Measurements from ENCODE around the gene RETREG2. TPM values are rescaled to one million over a fixed set of nuclear protein-coding genes. Genes with fewer than 3 reads are reported as not detected.

RETREG2 gene
- polyA plus RNA-seq, 2 of the 4 experiments (the other 2 are of a cell fraction): 52.8 to 67.5 TPM

DNA sequence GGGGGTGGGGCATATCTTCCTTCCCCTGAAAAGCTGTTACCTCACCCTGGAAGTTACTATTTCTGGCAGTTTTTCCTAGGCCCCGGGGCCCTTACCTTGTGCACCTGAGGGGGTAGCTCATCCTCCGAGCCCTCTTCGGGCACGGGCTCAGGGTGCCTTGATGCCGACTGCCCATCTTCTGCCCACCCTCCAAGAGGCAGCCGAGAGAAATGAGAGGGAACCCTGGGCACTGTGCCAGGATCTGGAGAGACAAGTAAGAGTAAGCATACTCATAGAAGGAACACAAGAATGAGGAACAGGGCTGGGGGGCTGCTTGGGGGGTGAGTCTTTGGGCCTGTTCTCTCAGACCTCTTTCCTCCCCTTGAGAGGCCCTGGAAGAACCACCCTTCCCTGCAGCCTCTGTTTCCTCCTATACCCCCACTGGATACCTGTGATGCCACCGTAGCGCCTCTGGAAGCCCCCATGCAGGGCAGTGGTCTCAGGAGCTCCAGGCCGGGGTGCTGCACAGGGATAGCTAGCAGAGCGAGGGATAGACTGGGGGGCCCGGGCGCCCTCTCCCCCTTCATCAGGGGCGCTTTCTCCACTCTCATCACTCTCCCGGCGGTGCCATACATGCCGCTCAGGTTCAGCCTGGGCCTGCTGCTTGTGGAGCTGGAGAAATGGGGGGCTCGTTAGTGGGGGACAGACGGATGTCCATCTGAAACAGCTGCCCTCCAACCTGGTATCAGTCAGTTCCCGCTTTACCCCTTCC lies 42.8 kb downstream of the RETREG2 start:
- FAIRE-seq (no peak), ATAC-seq (no peak), DNase-seq (ENCODE audit: low read depth in 1 of 2, low spot score in 1 of 2) (no peak)
- no peak overlapping the region for H3K4me2 ChIP-seq
- WGBS (ENCODE audit: missing lambda C conversion rate): 91% methylated on average over 18 of the region's 19 CpGs
- peaks cover 24% of the 10 kb centered on the region for H3K4me1 ChIP-seq
- POLR2A ChIA-PET: no interaction called here
- TF ChIP-seq, protein P1, sequence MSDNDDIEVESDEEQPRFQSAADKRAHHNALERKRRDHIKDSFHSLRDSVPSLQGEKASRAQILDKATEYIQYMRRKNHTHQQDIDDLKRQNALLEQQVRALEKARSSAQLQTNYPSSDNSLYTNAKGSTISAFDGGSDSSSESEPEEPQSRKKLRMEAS (IDR thresholded peaks at IDR 0.05): no peak
- TF ChIP-seq BHLHE40 (IDR thresholded peaks at IDR 0.05; ENCODE audit: low read depth, low read length) (no peak), GATA3 (IDR thresholded peaks at IDR 0.05; ENCODE audit: borderline replicate concordance) (no peak), JUN (IDR thresholded peaks at IDR 0.05) (no peak), NPAS2 (CRISPR knock-in tag; IDR thresholded peaks at IDR 0.05; ENCODE audit: borderline replicate concordance) (no peak), RNF2 (IDR thresholded peaks at IDR 0.05; ENCODE audit: borderline replicate concordance, low read depth) (no peak), HOXB13 (CRISPR knock-in tag; IDR thresholded peaks at IDR 0.05; ENCODE audit: low read depth) (no peak), TFCP2L1 (CRISPR knock-in tag; IDR thresholded peaks at IDR 0.05) (no peak), RAD21 (conservative IDR thresholded peaks at IDR 0.05 in 1 of 2, IDR thresholded peaks at IDR 0.05 in 1 of 2) (no peak)
- TF ChIP-seq, protein P2, sequence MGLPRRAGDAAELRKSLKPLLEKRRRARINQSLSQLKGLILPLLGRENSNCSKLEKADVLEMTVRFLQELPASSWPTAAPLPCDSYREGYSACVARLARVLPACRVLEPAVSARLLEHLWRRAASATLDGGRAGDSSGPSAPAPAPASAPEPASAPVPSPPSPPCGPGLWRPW (IDR thresholded peaks at IDR 0.05): no peak
- TF ChIP-seq, protein P3, sequence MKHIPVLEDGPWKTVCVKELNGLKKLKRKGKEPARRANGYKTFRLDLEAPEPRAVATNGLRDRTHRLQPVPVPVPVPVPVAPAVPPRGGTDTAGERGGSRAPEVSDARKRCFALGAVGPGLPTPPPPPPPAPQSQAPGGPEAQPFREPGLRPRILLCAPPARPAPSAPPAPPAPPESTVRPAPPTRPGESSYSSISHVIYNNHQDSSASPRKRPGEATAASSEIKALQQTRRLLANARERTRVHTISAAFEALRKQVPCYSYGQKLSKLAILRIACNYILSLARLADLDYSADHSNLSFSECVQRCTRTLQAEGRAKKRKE (CRISPR knock-in tag; IDR thresholded peaks at IDR 0.05; ENCODE audit: low read depth): no peak
- H3K27ac ChIP-seq: no peak overlapping the region
- CTCF ChIA-PET: interaction anchor here (1.0 to 7.3 kb wide), 8 partner anchors 9 to 310 kb away, joined by 3 to 79 read pairs (median 5); partner anchors contain the start of genes ANKZF1, ATG9A and DNAJB2
- H3K9me3 ChIP-seq: no peaks in the 10 kb centered on the region
- no peak overlapping the region for H3K4me3 ChIP-seq

- WGBS (ENCODE audit: missing lambda C conversion rate): 90% methylated on average over 16 of the region's 16 CpGs
- Histone ChIP-seq H3K4me2 (no peak overlapping the region), H3K4me3 (no peak overlapping the region), H3K9me3 (no peaks in the 10 kb centered on the region), H3K4me1 (peaks cover 12% of the 10 kb centered on the region), H3K27ac (no peak overlapping the region)
- TF ChIP-seq, protein P1 (IDR thresholded peaks at IDR 0.05): no peak
- TF ChIP-seq FOSB (CRISPR knock-in tag; IDR thresholded peaks at IDR 0.05): no peak
- no peak for TF ChIP-seq JUN (IDR thresholded peaks at IDR 0.05)
- TF ChIP-seq HOXA7 (CRISPR knock-in tag; IDR thresholded peaks at IDR 0.05): no peak
- no peak for TF ChIP-seq SREBF2 (IDR thresholded peaks at IDR 0.05)
- no peak for TF ChIP-seq SMC3 (IDR thresholded peaks at IDR 0.05)
- TF ChIP-seq ELK1 (IDR thresholded peaks at IDR 0.05; ENCODE audit: low read depth, low read length): no peak
- TF ChIP-seq KDM5A (IDR thresholded peaks at IDR 0.05): no peak
- no peak for TF ChIP-seq NR3C1 (IDR thresholded peaks at IDR 0.05)
- TF ChIP-seq PHF8 (IDR thresholded peaks at IDR 0.05; ENCODE audit: borderline replicate concordance, low read depth): no peak
- no peak for TF ChIP-seq ZC3H11A (IDR thresholded peaks at IDR 0.05)
- no peak for TF ChIP-seq MYC (IDR thresholded peaks at IDR 0.05; ENCODE audit: borderline replicate concordance, low read length)
- no peak for TF ChIP-seq TP53 (CRISPR knock-in tag; IDR thresholded peaks at IDR 0.05)
- TF ChIP-seq EP300 (IDR thresholded peaks at IDR 0.05): no peak
- no peak for TF ChIP-seq RARB (CRISPR knock-in tag; IDR thresholded peaks at IDR 0.05)
- ChIA-PET POLR2A (no interaction called here), CTCF (interaction anchor here (0.6 to 7.3 kb wide), 6 partner anchors 21 to 190 kb away, joined by 3 to 79 read pairs (median 18); partner anchors contain the start of gene DNAJB2)
- no peak for ATAC-seq
- no peak for DNase-seq (ENCODE audit: low read depth in 1 of 2, low spot score in 1 of 2)
- no peak for FAIRE-seq
These were observed 44.0 kb downstream of the RETREG2 start for GRCh38 chr2:219221957-219222518.

Measured in A549 (cell line).